ENCODE data around the gene PTAFR.

GRCh38 chr1:28129150-28129549, 47.3 kb downstream of the PTAFR start:
- no peak for TF ChIP-seq CTCF (conservative IDR thresholded peaks at IDR 0.05; ENCODE audit: low read depth, low read length)
- TF ChIP-seq EZH2 (IDR thresholded peaks at IDR 0.05; ENCODE audit: borderline replicate concordance, low read depth, low read length, poor library complexity, severe bottlenecking): no peak
